Liver (tissue), 9 donors: ENCODE results near the gene CYP2B6. TPM values are rescaled to one million over a fixed set of nuclear protein-coding genes. Genes with fewer than 3 reads are reported as not detected.
"Not testable (repeated sequence)": the region's sequence is repeated elsewhere in the genome, so short reads cannot be mapped to it uniquely, and the experiment has no call there.

Experiments
- DNase-seq: peaks from one replicate; pipeline ENCODE4 v3.0.0-alpha.2; 2017; ENCODE audit warnings: low spot score
- H3K27ac ChIP-seq, 2 donors: one replicate each; pipeline ENCODE4 v1.7.0; 2013; ENCODE audit warnings: inconsistent platforms in 2 of 2, low read length in 2 of 2, control low read depth in 1 of 2, low read depth in 1 of 2, mild to moderate bottlenecking in 1 of 2
- H3K27me3 ChIP-seq, 4 donors: one replicate each; pipeline versions ENCODE4 v1.6.1 to v1.7.0; 2013; ENCODE audit warnings: low read length in 3 of 4, inconsistent platforms in 1 of 4, mild to moderate bottlenecking in 1 of 4, moderate library complexity in 1 of 4; ENCODE audit not compliant: control insufficient read depth in 4 of 4, insufficient read depth in 4 of 4
- H3K36me3 ChIP-seq, 4 donors: one replicate each; pipeline versions ENCODE4 v1.6.1 to v1.7.0; 2013; ENCODE audit warnings: low read length in 3 of 4, mild to moderate bottlenecking in 3 of 4, low read depth in 1 of 4, moderate library complexity in 1 of 4; ENCODE audit not compliant: control insufficient read depth in 4 of 4, insufficient read depth in 3 of 4
- H3K4me1 ChIP-seq, 4 donors: one replicate each; pipeline versions ENCODE4 v1.6.1 to v1.7.0; 2013; ENCODE audit warnings: low read length in 3 of 4, mild to moderate bottlenecking in 3 of 4, moderate library complexity in 1 of 4; ENCODE audit not compliant: control insufficient read depth in 4 of 4, insufficient read depth in 4 of 4
- H3K4me3 ChIP-seq, 3 donors: one replicate each; pipeline versions ENCODE4 v1.6.1 to v1.7.0; 2013; ENCODE audit warnings: low read length in 3 of 3, control low read depth in 1 of 3, low read depth in 1 of 3, mild to moderate bottlenecking in 1 of 3
- H3K9ac ChIP-seq, 2 donors: one replicate each; pipeline ENCODE4 v1.7.0; 2013; ENCODE audit warnings: low read length in 2 of 2, mild to moderate bottlenecking in 2 of 2, moderate library complexity in 2 of 2, control low read depth in 1 of 2, low read depth in 1 of 2
- H3K9me3 ChIP-seq, 4 donors: one replicate each; pipeline versions ENCODE4 v1.6.1 to v1.7.0; 2013; ENCODE audit warnings: low read length in 3 of 4; ENCODE audit not compliant: control insufficient read depth in 4 of 4
- EGR1 ChIP-seq, 2 donors: IDR thresholded peaks; 2 replicates each; pipeline ENCODE4 v1.6.1; 2016 to 2018; ENCODE audit warnings: antibody characterized with exemption in 2 of 2, low read depth in 2 of 2
- FOXA1 ChIP-seq: IDR thresholded peaks from 2 replicates; pipeline ENCODE4 v1.6.1; 2016; ENCODE audit warnings: antibody characterized with exemption
- GABPA ChIP-seq, 2 donors: IDR thresholded peaks in 1 of 2; conservative IDR thresholded peaks in 1 of 2; 2 replicates each; pipeline ENCODE4 v1.6.1; 2016; ENCODE audit warnings: antibody characterized with exemption in 2 of 2, mild to moderate bottlenecking in 1 of 2, moderate library complexity in 1 of 2
- HNF4A ChIP-seq, 2 donors: conservative IDR thresholded peaks; 2 replicates each; pipeline ENCODE4 v1.6.1; 2016; ENCODE audit warnings: antibody characterized with exemption in 2 of 2, mild to moderate bottlenecking in 2 of 2
- HNF4G ChIP-seq: IDR thresholded peaks from 2 replicates; pipeline ENCODE4 v1.6.1; 2016; ENCODE audit warnings: antibody characterized with exemption
- JUND ChIP-seq, 2 donors: IDR thresholded peaks; 2 replicates each; pipeline ENCODE4 v1.6.1; 2016; ENCODE audit warnings: antibody characterized with exemption in 2 of 2
- NR2F2 ChIP-seq: IDR thresholded peaks from 2 replicates; pipeline ENCODE4 v1.6.1; 2016; ENCODE audit warnings: antibody characterized with exemption
- RAD21 ChIP-seq, 2 donors: IDR thresholded peaks; 2 replicates each; pipeline ENCODE4 v1.6.1; 2016; ENCODE audit warnings: antibody characterized with exemption in 2 of 2, mild to moderate bottlenecking in 2 of 2
- RXRA ChIP-seq, 2 donors: IDR thresholded peaks; 2 replicates each; pipeline ENCODE4 v1.6.1; 2017 to 2018; ENCODE audit warnings: antibody characterized with exemption in 2 of 2, mild to moderate bottlenecking in 1 of 2
- SP1 ChIP-seq: IDR thresholded peaks from 2 replicates; pipeline ENCODE4 v1.6.1; 2018; ENCODE audit warnings: antibody characterized with exemption, mild to moderate bottlenecking
- TAF1 ChIP-seq: conservative IDR thresholded peaks from 2 replicates; pipeline ENCODE4 v1.6.1; 2016; ENCODE audit warnings: antibody characterized with exemption, mild to moderate bottlenecking
- YY1 ChIP-seq: IDR thresholded peaks from 2 replicates; pipeline ENCODE4 v1.6.1; 2016; ENCODE audit warnings: antibody characterized with exemption, mild to moderate bottlenecking
- WGBS: extraction: QIAGEN DNeasy Blood & Tissue Kit; methylation state at CpG from one replicate; pipeline ENCODE4 v1.1.7; 2013; 5-methylcytosine and 5-hydroxymethylcytosine counted together
- polyA plus RNA-seq, 2 donors: library from polyadenylated mRNA; stranded (reverse) in 1 of 2; unstranded in 1 of 2; fragments of 200-250 nt in 1 of 2; fragments of >200 nt in 1 of 2; fragmentation: Nextera tagmentation in 1 of 2; extraction: Ambion mirVana in 1 of 2; gene quantifications; one replicate each; pipeline versions ENCODE4 v1.2.1 to v1.2.3, GENCODE V29; 2013 to 2015
- total RNA-seq, 2 donors: library from RNA; depleted of rRNA; stranded (reverse); fragments of >200 nt; gene quantifications; one replicate each; pipeline ENCODE4 v1.2.3, GENCODE V29; 2014
- TF ChIP-seq, protein P1 (sequence below): IDR thresholded peaks from 2 replicates; pipeline ENCODE4 v1.6.1; 2016; ENCODE audit warnings: antibody characterized with exemption
- TF ChIP-seq, protein P2 (sequence below): fragments of 150-350 bp; IDR thresholded peaks from 2 replicates; pipeline ENCODE4 v1.5.1; 2017; ENCODE audit warnings: improper control_type of control experiment, low read depth, low read length; ENCODE audit not compliant: missing input control
- TF ChIP-seq, protein P3 (sequence below): IDR thresholded peaks from 2 replicates; pipeline ENCODE4 v1.6.1; 2016; ENCODE audit warnings: antibody characterized with exemption, mild to moderate bottlenecking
- TF ChIP-seq, protein P4 (sequence below): IDR thresholded peaks from 2 replicates; pipeline ENCODE4 v1.6.1; 2016; ENCODE audit warnings: antibody characterized with exemption
- donor health status: healthy.
- donor health status: healthy.
- donor health status: healthy.
- donor health status: healthy.
- donor health status: healthy.

The CYP2B6 gene
- total and polyA plus RNA-seq, 4 donors = 13.0 to 751 (median 16.6) TPM; not detected in 1

DNA sequence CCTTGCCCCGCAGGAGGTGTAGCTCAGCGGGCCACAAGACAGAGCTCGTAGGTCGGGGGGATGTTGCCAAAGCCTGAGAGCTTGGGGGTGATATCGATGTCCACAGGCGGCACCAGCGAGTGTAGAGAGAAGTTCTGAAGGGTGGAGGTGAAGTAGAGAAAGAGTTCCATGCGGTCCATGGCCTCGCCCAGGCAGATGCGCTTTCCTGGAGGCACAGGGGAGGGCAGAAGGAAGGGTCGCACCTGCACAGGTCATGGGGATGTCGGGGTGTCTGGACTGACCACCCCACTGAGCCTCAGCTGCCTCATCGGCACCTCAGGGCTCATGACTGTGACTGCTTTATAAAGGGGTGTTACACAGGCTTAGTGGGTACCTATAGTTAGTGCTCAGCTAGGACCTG, 59.3 kb downstream of the CYP2B6 start:
- no peaks in the 10 kb centered on the region for H3K27me3 ChIP-seq
- no peaks in the 10 kb centered on the region for H3K9me3 ChIP-seq
- DNase-seq = no peak
- no peaks in the 10 kb centered on the region for H3K4me1 ChIP-seq
- no peak overlapping the region for H3K27ac ChIP-seq
- H3K4me3 ChIP-seq = no peak overlapping the region
- TF ChIP-seq RAD21 (IDR thresholded peaks at IDR 0.05) = no peak
- no peak for TF ChIP-seq RXRA (IDR thresholded peaks at IDR 0.05)
- TF ChIP-seq EGR1 (IDR thresholded peaks at IDR 0.05; ENCODE audit: low read depth in 2 of 2) = no peak
- TF ChIP-seq, protein P1, sequence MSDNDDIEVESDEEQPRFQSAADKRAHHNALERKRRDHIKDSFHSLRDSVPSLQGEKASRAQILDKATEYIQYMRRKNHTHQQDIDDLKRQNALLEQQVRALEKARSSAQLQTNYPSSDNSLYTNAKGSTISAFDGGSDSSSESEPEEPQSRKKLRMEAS = no peak
- no peak for TF ChIP-seq HNF4A (conservative IDR thresholded peaks at IDR 0.05)
- no peaks in the 10 kb centered on the region for H3K36me3 ChIP-seq
- no peak overlapping the region for H3K9ac ChIP-seq
- WGBS = 88% methylated on average over 13 of the region's 13 CpGs

DNA sequence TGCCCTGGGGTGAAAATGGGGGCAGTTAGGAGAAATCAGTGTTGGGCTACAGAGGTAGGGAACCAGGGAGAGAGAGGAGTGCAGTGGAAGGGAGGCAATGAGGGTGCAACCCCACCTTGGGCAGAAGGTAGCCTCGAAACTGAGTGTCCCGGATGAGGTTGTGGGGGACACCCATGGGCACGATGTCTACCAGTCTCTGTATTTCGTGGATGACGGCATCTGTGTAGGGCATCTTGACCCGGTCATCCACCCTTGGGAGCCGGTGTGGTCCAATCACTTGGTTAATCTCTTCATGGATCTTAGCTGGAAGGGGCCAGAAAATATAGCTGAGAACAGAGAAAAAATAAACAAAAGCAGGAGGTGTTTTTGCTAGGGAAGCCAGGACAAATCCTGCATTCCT, 61.1 kb downstream of the CYP2B6 start:
- not testable (repeated sequence) for H3K4me3 ChIP-seq, H3K27ac ChIP-seq, H3K4me1 ChIP-seq, H3K9me3 ChIP-seq, H3K27me3 ChIP-seq, H3K9ac ChIP-seq, DNase-seq, H3K36me3 ChIP-seq
- 93% methylated on average over 7 of the region's 7 CpGs for WGBS

DNA sequence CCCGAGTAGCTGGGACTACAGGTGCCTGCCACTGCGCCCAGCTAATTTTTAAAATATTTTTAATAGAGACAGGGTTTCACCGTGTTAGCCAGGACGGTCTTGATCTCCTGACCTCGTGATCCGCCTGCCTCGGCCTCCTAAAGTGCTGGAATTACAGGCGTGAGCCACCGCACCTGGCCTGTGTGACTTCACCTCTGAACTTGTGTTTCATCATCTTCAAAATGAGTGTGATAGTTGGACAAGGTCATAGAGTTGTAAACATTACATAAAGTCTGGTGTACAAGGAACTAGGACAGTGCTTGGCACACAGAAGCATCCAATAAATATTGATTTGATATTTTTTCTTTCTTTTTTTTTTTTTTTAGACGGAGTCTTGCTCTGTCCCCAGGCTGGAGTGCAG, 62.2 kb downstream of the CYP2B6 start:
- WGBS = 44% methylated on average over 10 of the region's 10 CpGs

DNA sequence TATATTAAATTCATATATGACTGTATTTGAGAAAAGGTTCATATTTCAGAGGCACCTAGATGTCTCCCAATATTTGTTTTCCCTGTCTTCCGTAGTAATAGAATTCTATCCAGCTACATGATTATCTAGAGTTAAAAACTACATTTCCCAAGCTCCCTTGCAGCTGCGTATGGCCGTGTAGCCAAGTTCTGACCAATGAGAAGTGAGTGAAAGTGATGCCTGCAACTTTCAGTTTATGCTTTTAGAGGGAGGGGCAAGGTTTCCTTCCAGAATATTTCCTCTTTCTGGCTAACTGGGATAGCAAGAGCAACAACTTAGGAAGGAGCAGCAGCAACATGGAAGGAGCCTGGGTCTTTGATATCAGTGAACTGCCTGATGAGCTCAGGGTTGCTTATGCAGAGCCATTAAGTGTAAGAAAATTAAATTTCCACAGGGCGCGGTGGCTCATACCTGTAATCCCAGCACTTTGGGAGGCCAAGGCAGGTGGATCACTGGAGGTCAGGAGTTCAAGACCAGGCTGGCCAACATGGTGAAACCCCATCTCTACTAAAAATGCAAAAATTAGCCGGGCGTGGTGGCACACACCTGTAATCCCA, 74.0 kb downstream of the CYP2B6 start:
- Histone ChIP-seq H3K4me3 (no peak overlapping the region), H3K27me3 (no peaks in the 10 kb centered on the region), H3K36me3 (no peaks in the 10 kb centered on the region), H3K9ac (no peak overlapping the region), H3K9me3 (no peaks in the 10 kb centered on the region), H3K27ac (no peak overlapping the region), H3K4me1 (no peaks in the 10 kb centered on the region)
- no peak for DNase-seq
- WGBS = 68% methylated on average over 7 of the region's 7 CpGs
- TF ChIP-seq, protein P2, sequence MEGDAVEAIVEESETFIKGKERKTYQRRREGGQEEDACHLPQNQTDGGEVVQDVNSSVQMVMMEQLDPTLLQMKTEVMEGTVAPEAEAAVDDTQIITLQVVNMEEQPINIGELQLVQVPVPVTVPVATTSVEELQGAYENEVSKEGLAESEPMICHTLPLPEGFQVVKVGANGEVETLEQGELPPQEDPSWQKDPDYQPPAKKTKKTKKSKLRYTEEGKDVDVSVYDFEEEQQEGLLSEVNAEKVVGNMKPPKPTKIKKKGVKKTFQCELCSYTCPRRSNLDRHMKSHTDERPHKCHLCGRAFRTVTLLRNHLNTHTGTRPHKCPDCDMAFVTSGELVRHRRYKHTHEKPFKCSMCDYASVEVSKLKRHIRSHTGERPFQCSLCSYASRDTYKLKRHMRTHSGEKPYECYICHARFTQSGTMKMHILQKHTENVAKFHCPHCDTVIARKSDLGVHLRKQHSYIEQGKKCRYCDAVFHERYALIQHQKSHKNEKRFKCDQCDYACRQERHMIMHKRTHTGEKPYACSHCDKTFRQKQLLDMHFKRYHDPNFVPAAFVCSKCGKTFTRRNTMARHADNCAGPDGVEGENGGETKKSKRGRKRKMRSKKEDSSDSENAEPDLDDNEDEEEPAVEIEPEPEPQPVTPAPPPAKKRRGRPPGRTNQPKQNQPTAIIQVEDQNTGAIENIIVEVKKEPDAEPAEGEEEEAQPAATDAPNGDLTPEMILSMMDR = no peak
- TF ChIP-seq, protein P3, sequence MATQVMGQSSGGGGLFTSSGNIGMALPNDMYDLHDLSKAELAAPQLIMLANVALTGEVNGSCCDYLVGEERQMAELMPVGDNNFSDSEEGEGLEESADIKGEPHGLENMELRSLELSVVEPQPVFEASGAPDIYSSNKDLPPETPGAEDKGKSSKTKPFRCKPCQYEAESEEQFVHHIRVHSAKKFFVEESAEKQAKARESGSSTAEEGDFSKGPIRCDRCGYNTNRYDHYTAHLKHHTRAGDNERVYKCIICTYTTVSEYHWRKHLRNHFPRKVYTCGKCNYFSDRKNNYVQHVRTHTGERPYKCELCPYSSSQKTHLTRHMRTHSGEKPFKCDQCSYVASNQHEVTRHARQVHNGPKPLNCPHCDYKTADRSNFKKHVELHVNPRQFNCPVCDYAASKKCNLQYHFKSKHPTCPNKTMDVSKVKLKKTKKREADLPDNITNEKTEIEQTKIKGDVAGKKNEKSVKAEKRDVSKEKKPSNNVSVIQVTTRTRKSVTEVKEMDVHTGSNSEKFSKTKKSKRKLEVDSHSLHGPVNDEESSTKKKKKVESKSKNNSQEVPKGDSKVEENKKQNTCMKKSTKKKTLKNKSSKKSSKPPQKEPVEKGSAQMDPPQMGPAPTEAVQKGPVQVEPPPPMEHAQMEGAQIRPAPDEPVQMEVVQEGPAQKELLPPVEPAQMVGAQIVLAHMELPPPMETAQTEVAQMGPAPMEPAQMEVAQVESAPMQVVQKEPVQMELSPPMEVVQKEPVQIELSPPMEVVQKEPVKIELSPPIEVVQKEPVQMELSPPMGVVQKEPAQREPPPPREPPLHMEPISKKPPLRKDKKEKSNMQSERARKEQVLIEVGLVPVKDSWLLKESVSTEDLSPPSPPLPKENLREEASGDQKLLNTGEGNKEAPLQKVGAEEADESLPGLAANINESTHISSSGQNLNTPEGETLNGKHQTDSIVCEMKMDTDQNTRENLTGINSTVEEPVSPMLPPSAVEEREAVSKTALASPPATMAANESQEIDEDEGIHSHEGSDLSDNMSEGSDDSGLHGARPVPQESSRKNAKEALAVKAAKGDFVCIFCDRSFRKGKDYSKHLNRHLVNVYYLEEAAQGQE = no peak
- TF ChIP-seq HNF4G = no peak
- TF ChIP-seq JUND (IDR thresholded peaks at IDR 0.05) = no peak
- TF ChIP-seq SP1 = no peak
- no peak for TF ChIP-seq TAF1
- no peak for TF ChIP-seq GABPA (IDR thresholded peaks at IDR 0.05 in 1 of 2, conservative IDR thresholded peaks at IDR 0.05 in 1 of 2)
- TF ChIP-seq EGR1 (IDR thresholded peaks at IDR 0.05; ENCODE audit: low read depth in 2 of 2) = no peak
- TF ChIP-seq RAD21 (IDR thresholded peaks at IDR 0.05) = no peak
- no peak for TF ChIP-seq FOXA1
- no peak for TF ChIP-seq NR2F2
- TF ChIP-seq, protein P1 = no peak

More for the DNA sequence above, 62.2 kb downstream of the CYP2B6 start:
- H3K27ac ChIP-seq, H3K9me3 ChIP-seq, H3K9ac ChIP-seq, H3K4me1 ChIP-seq, DNase-seq, H3K36me3 ChIP-seq, H3K27me3 ChIP-seq, H3K4me3 ChIP-seq: not testable (repeated sequence)
- TF ChIP-seq RAD21 (IDR thresholded peaks at IDR 0.05) (peak in 1 of 2 donors; percentile 47), RXRA (IDR thresholded peaks at IDR 0.05) (peak; percentile 69 to 82), SP1 (peak; percentile 45), YY1 (peak; percentile 31), JUND (IDR thresholded peaks at IDR 0.05) (peak in 1 of 2 donors; percentile 28), HNF4G (peak; percentile 22), NR2F2 (peak; percentile 67), HNF4A (conservative IDR thresholded peaks at IDR 0.05) (peak; percentile 63 to 68)
- TF ChIP-seq, protein P4, sequence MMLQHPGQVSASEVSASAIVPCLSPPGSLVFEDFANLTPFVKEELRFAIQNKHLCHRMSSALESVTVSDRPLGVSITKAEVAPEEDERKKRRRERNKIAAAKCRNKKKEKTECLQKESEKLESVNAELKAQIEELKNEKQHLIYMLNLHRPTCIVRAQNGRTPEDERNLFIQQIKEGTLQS = peak; percentile 44
- TF ChIP-seq, protein P1 = peak; percentile 38
